HepG2 (cell line): Measurements from ENCODE around the gene MCU. TPM values are rescaled to one million over a fixed set of nuclear protein-coding genes. Genes with fewer than 3 reads are reported as not detected.

Experiments
- ATAC-seq: fragments of 200-7000 bp; cut with Tn5 transposase; 3 replicates; pipeline ENCODE4 v1.9.1; 2020; ENCODE audit warnings: mild to moderate bottlenecking, moderate library complexity
- BruUV-seq: library from RNA; stranded (reverse); fragments of 400-500 nt; replicated peaks from 2 replicates; lab custom pipeline; 2021; lab: Mats Ljungman, UMichigan
- CTCF ChIA-PET: fragments of 300-600 bp; formaldehyde crosslinking; extraction: SDS; loops from one replicate; lab custom pipeline; 2021; ENCODE audit warnings: low total read pairs, inconsistent platforms, low intra/inter-chr PET ratio; lab: Yijun Ruan, JAX
- POLR2A ChIA-PET: fragments of 350-600 bp; sonication (Branson Sonifier 250); formaldehyde crosslinking; loops from one replicate; lab custom pipeline; 2020; ENCODE audit warnings: antibody characterized with exemption, inconsistent platforms; lab: Yijun Ruan, JAX
- DNase-seq: peaks from one replicate; pipeline ENCODE4 v3.0.0-alpha.2; 2015; ENCODE audit warnings: low spot score
- FAIRE-seq: peaks from 3 replicates; lab custom pipeline; 2011; peaks lifted over from hg19 to GRCh38; lab: Jason Lieb, UNC
- H2AFZ ChIP-seq: one replicate; pipeline ENCODE4 v1.6.1; 2011; ENCODE audit warnings: low read length, inconsistent platforms
- H3K27ac ChIP-seq: fragments of 300-600 bp; 3 replicates; pipeline ENCODE4 v1.8.0; 2011; ENCODE audit warnings: mixed run types, mild to moderate bottlenecking, mixed read lengths, low read length, inconsistent platforms; ENCODE audit not compliant: insufficient read depth; ENCODE audit errors: extremely low read length
- H3K27me3 ChIP-seq, 2 experiments: fragments of 200-600 bp in 1 of 2; 2 replicates in 1 of 2; 3 replicates in 1 of 2; pipeline versions ENCODE4 v1.6.0 to v1.8.0; 2011; ENCODE audit warnings: low read length in 2 of 2, mild to moderate bottlenecking in 2 of 2, moderate library complexity in 2 of 2, inconsistent platforms in 1 of 2; ENCODE audit not compliant: insufficient read depth in 2 of 2, control insufficient read depth in 1 of 2
- H3K36me3 ChIP-seq, 2 experiments: fragments of 200-600 bp in 1 of 2; replicated peaks in 1 of 2; 2 replicates in 1 of 2; 3 replicates in 1 of 2; pipeline versions ENCODE4 v1.5.1 to v1.8.0; 2011; ENCODE audit warnings: low read length in 2 of 2, inconsistent platforms in 1 of 2; ENCODE audit not compliant: insufficient read depth in 2 of 2, control insufficient read depth in 1 of 2
- H3K4me1 ChIP-seq: 2 replicates; pipeline ENCODE4 v1.5.1; 2012; ENCODE audit warnings: low read length, inconsistent platforms; ENCODE audit not compliant: insufficient read depth
- H3K4me2 ChIP-seq: 2 replicates; pipeline ENCODE4 v1.6.0; 2011; ENCODE audit warnings: low read depth, low read length, inconsistent platforms
- H3K4me3 ChIP-seq, 3 experiments: fragments of 200-600 bp in 1 of 3; sonication (generic), shearing (Covaris generic) in 1 of 3; replicated peaks in 1 of 3; 2 replicates each; pipeline ENCODE4 v1.5.1; 2011 to 2016; ENCODE audit warnings: low read length in 3 of 3, inconsistent platforms in 2 of 3, low read depth in 2 of 3, mild to moderate bottlenecking in 2 of 3, control low read depth in 1 of 3, mixed read lengths in 1 of 3; ENCODE audit not compliant: insufficient read depth in 1 of 3
- H3K79me2 ChIP-seq: one replicate; pipeline ENCODE4 v1.6.1; 2011; ENCODE audit warnings: low read length, inconsistent platforms; ENCODE audit not compliant: insufficient read depth
- H3K9ac ChIP-seq: 2 replicates; pipeline ENCODE4 v1.6.0; 2011; ENCODE audit warnings: mild to moderate bottlenecking, low read depth, low read length, inconsistent platforms; ENCODE audit not compliant: insufficient read depth
- H3K9me3 ChIP-seq: 2 replicates; pipeline ENCODE4 v1.5.1; 2012; ENCODE audit warnings: mild to moderate bottlenecking, low read length
- H4K20me1 ChIP-seq: 2 replicates; pipeline ENCODE4 v1.6.0; 2011; ENCODE audit warnings: inconsistent platforms, mild to moderate bottlenecking, low read length, moderate library complexity; ENCODE audit not compliant: insufficient read depth
- MAFF ChIP-seq: IDR thresholded peaks from 2 replicates; pipeline ENCODE4 v1.6.1; 2011; ENCODE audit warnings: low read depth, low read length, improper control_type of control experiment
- MAFK ChIP-seq, 2 experiments: IDR thresholded peaks in 1 of 2; conservative IDR thresholded peaks in 1 of 2; 2 replicates each; pipeline ENCODE4 v1.6.1; 2011; ENCODE audit warnings: improper control_type of control experiment in 2 of 2, low read length in 2 of 2
- MTA3 ChIP-seq: sonication (generic); formaldehyde crosslinking; IDR thresholded peaks from 2 replicates; pipeline ENCODE4 v1.4.0; 2020; ENCODE audit warnings: missing genetic modification reagents
- POLR2A ChIP-seq, 2 experiments: IDR thresholded peaks; 2 replicates each; pipeline ENCODE4 v1.6.1; 2011; ENCODE audit warnings: low read depth in 2 of 2, low read length in 2 of 2, mild to moderate bottlenecking in 1 of 2, moderate library complexity in 1 of 2; ENCODE audit not compliant: insufficient read depth in 1 of 2
- ZFAT ChIP-seq: sonication (generic); formaldehyde crosslinking; conservative IDR thresholded peaks from 2 replicates; pipeline ENCODE4 v1.8.1; 2023; ENCODE audit warnings: missing genetic modification reagents, inconsistent platforms
- ZFP1 ChIP-seq: IDR thresholded peaks from 2 replicates; pipeline ENCODE4 v1.6.1; 2016
- WGBS: methylation state at CpG from one replicate; pipeline ENCODE4 v1.1.6; 2017; ENCODE audit warnings: low lambda C conversion rate; 5-methylcytosine and 5-hydroxymethylcytosine counted together
- in situ Hi-C: cut with HindIII; loops from 2 replicates; pipeline ENCODE4 v1.10.0; 2017; ENCODE audit warnings: low pct_unique_long_range_greater_than_20kb; ENCODE audit not compliant: extremely low pct_ligation_motif_present
- intact Hi-C: fragments of 100-400 bp; cut with micrococcal nuclease; formaldehyde crosslinking; loops from one replicate; pipeline ENCODE4 v1.10.0; 2022; ENCODE audit not compliant: unreplicated experiment
- polyA plus RNA-seq, 8 experiments: library from polyadenylated mRNA; depleted of rRNA in 3 of 8; stranded (reverse) in 7 of 8; unstranded in 1 of 8; fragments of >200 nt; fragmentation: Illumina TruSeq in 4 of 8; extraction: Trizol in 4 of 8; gene quantifications; 2 replicates each; pipeline versions ENCODE4 v1.2.1 to v1.2.3, GENCODE V29; 2011 to 2016; ENCODE audit warnings: low read depth in 4 of 8, missing spikeins in 1 of 8, mixed read lengths in 1 of 8; ENCODE audit not compliant: insufficient read depth in 1 of 8
- total RNA-seq, 5 experiments: library from RNA; depleted of rRNA; stranded (reverse); fragments of >200 nt; fragmentation: Illumina TruSeq; extraction: Trizol; gene quantifications; 2 replicates each; pipeline ENCODE4 v1.2.3, GENCODE V29; 2016; ENCODE audit warnings: low read depth in 1 of 5
- TF ChIP-seq, protein P1 (sequence below): sonication (generic); formaldehyde crosslinking; IDR thresholded peaks from 2 replicates; pipeline ENCODE4 v1.5.1; 2020; ENCODE audit warnings: missing genetic modification reagents, mild to moderate bottlenecking, borderline replicate concordance

The MCU gene
- total and polyA plus RNA-seq, 2 of the 13 experiments (the other 11 are each of a cell fraction or from before 2014, with no cell fraction given): 25.9 to 64.5 TPM

DNA sequence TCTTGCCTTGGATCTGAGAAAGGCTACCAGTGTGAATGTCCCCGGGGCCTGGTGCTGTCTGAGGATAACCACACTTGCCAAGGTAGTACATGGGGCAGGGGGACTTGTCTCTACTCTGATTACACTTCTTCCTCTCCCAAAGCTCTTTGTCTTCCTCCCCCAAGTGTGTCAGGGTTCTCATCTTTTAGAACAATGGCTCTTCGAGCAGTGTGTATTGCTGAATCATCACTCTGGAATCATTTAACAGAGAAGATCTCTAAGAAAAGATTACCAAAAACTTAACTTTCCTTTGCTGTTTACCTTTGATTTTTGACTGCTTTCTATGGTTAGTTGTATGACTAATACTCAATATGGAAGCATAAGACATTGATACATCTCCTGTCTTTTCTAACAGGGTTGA, 219.8 kb downstream of the MCU start:
- CTCF ChIA-PET: no interaction called here
- DNase-seq (no peak), ATAC-seq (no peak), FAIRE-seq (no peak)
- Histone ChIP-seq H3K9ac (no peak overlapping the region), H3K36me3 (no peaks in the 10 kb centered on the region), H3K9me3 (no peaks in the 10 kb centered on the region), H4K20me1 (no peaks in the 10 kb centered on the region), H3K4me3 (no peak overlapping the region), H3K27ac (no peak overlapping the region), H3K4me1 (peaks cover 15% of the 10 kb centered on the region), H3K79me2 (no peaks in the 10 kb centered on the region), H2AFZ (no peak overlapping the region), H3K27me3 (no peaks in the 10 kb centered on the region), H3K4me2 (no peak overlapping the region)
- TF ChIP-seq POLR2A (IDR thresholded peaks at IDR 0.05; ENCODE audit: insufficient read depth in 1 of 2, low read depth in 2 of 2, low read length in 2 of 2): no peak
- TF ChIP-seq MAFK (conservative IDR thresholded peaks at IDR 0.05 in 1 of 2, IDR thresholded peaks at IDR 0.05 in 1 of 2; ENCODE audit: low read length in 2 of 2): peak; percentile 74 to 83; a peak in 3 of 4 replicates
- TF ChIP-seq MAFF: peak; percentile 68
- WGBS: 57% methylated on average over 2 of the region's 2 CpGs
- POLR2A ChIA-PET: no interaction called here
- intact Hi-C loops: no loop called here
- no TSS peak for BruUV-seq
- in situ Hi-C loops: no loop called here

GRCh38 chr10:72912736-72913135, 220.8 kb downstream of the MCU start:
- WGBS: 26% methylated on average over 4 of the region's 4 CpGs
- TF ChIP-seq ZFP1 (CRISPR knock-in tag) (no peak), MTA3 (CRISPR knock-in tag) (no peak), ZFAT (CRISPR knock-in tag) (no peak)
- TF ChIP-seq, protein P1, sequence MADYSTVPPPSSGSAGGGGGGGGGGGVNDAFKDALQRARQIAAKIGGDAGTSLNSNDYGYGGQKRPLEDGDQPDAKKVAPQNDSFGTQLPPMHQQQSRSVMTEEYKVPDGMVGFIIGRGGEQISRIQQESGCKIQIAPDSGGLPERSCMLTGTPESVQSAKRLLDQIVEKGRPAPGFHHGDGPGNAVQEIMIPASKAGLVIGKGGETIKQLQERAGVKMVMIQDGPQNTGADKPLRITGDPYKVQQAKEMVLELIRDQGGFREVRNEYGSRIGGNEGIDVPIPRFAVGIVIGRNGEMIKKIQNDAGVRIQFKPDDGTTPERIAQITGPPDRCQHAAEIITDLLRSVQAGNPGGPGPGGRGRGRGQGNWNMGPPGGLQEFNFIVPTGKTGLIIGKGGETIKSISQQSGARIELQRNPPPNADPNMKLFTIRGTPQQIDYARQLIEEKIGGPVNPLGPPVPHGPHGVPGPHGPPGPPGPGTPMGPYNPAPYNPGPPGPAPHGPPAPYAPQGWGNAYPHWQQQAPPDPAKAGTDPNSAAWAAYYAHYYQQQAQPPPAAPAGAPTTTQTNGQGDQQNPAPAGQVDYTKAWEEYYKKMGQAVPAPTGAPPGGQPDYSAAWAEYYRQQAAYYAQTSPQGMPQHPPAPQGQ (CRISPR knock-in tag): no peak
- TF ChIP-seq, all 625 proteins: peak for 0
- intact Hi-C loops (no loop called here), in situ Hi-C loops (no loop called here)
- FAIRE-seq (no peak), ATAC-seq (no peak), DNase-seq (no peak)
- no peaks in the 10 kb centered on the region for H3K9me3 ChIP-seq
- ChIA-PET POLR2A (interaction anchor here (0.6 to 1.9 kb wide), 2 partner anchors 8 to 42 kb away, joined by 3 to 5 read pairs; partner anchors contain the start of gene PLA2G12B), CTCF (no interaction called here)
- H3K4me2 ChIP-seq: peak overlapping the region; percentile 62
- H4K20me1 ChIP-seq: no peaks in the 10 kb centered on the region
- no peaks in the 10 kb centered on the region for H3K79me2 ChIP-seq
- no peaks in the 10 kb centered on the region for H3K27me3 ChIP-seq
- H2AFZ ChIP-seq: no peak overlapping the region
- no TSS peak for BruUV-seq
- no peak overlapping the region for H3K9ac ChIP-seq
- H3K36me3 ChIP-seq: no peaks in the 10 kb centered on the region
- H3K27ac ChIP-seq: no peak overlapping the region
- peak overlapping the region in 1 of 3 experiments; percentile 36; a peak in 1 of 6 replicates for H3K4me3 ChIP-seq
- peaks cover 15% of the 10 kb centered on the region for H3K4me1 ChIP-seq
